H9 (cell line): ENCODE data around the gene TARBP1. TPM values are rescaled to one million over a fixed set of nuclear protein-coding genes. Genes with fewer than 3 reads are reported as not detected.

Experiments used
- DNase-seq: peaks from one replicate; pipeline ENCODE4 v3.0.0-alpha.2; 2017
- H2AFZ ChIP-seq: one replicate; pipeline ENCODE4 v1.6.1; 2013; ENCODE audit warnings: mild to moderate bottlenecking, low read length, control low read depth, moderate library complexity
- H2AK5ac ChIP-seq: 2 replicates; pipeline ENCODE4 v1.6.1; 2013; ENCODE audit warnings: low read length, control low read depth, mixed read lengths; ENCODE audit not compliant: insufficient read length
- H2BK120ac ChIP-seq: one replicate; pipeline ENCODE4 v1.6.1; 2013; ENCODE audit warnings: low read depth, mild to moderate bottlenecking, low read length, control low read depth, inconsistent platforms; ENCODE audit not compliant: poor library complexity, severe bottlenecking
- H2BK12ac ChIP-seq: 2 replicates; pipeline ENCODE4 v1.6.1; 2013; ENCODE audit warnings: low read length, control low read depth, mixed read lengths, low read depth; ENCODE audit not compliant: insufficient read length
- H2BK15ac ChIP-seq: 2 replicates; pipeline ENCODE4 v1.6.1; 2013; ENCODE audit warnings: low read depth, low read length, control low read depth
- H2BK20ac ChIP-seq: one replicate; pipeline ENCODE4 v1.6.1; 2013; ENCODE audit warnings: low read depth, mild to moderate bottlenecking, low read length, control low read depth, inconsistent platforms; ENCODE audit not compliant: poor library complexity, severe bottlenecking
- H2BK5ac ChIP-seq: 2 replicates; pipeline ENCODE4 v1.6.1; 2013; ENCODE audit warnings: low read length, control low read depth, mixed read lengths; ENCODE audit not compliant: insufficient read length
- H3K14ac ChIP-seq: 2 replicates; pipeline ENCODE4 v1.6.1; 2013; ENCODE audit warnings: low read length, control low read depth; ENCODE audit not compliant: insufficient read depth
- H3K18ac ChIP-seq: 2 replicates; pipeline ENCODE4 v1.6.1; 2013; ENCODE audit warnings: low read depth, mild to moderate bottlenecking, mixed read lengths, low read length, control low read depth; ENCODE audit not compliant: insufficient read length
- H3K23ac ChIP-seq: 2 replicates; pipeline ENCODE4 v1.6.1; 2013; ENCODE audit warnings: low read length, control low read depth, mixed read lengths, low read depth; ENCODE audit not compliant: insufficient read length
- H3K23me2 ChIP-seq: 2 replicates; pipeline ENCODE4 v1.6.1; 2013; ENCODE audit warnings: low read depth, mild to moderate bottlenecking, mixed read lengths, low read length, control low read depth; ENCODE audit not compliant: insufficient read length, poor library complexity, severe bottlenecking
- H3K27ac ChIP-seq: 2 replicates; pipeline ENCODE4 v1.5.1; 2013; ENCODE audit warnings: low read length, control low read depth, mixed read lengths, low read depth; ENCODE audit not compliant: insufficient read length
- H3K27me3 ChIP-seq: 2 replicates; pipeline ENCODE4 v1.6.1; 2013; ENCODE audit warnings: low read length, control low read depth, inconsistent platforms; ENCODE audit not compliant: insufficient read depth
- H3K4ac ChIP-seq: 2 replicates; pipeline ENCODE4 v1.6.1; 2013; ENCODE audit warnings: low read depth, mild to moderate bottlenecking, control low read depth, inconsistent platforms, low read length, moderate library complexity
- H3K4me1 ChIP-seq: 2 replicates; pipeline ENCODE4 v1.6.1; 2013; ENCODE audit warnings: low read length, control low read depth, inconsistent platforms; ENCODE audit not compliant: insufficient read depth
- H3K4me2 ChIP-seq: 2 replicates; pipeline ENCODE4 v1.6.1; 2013; ENCODE audit warnings: low read length, control low read depth, mixed read lengths; ENCODE audit not compliant: insufficient read length, insufficient read depth
- H3K56ac ChIP-seq: 2 replicates; pipeline ENCODE4 v1.6.1; 2013; ENCODE audit warnings: low read depth, mild to moderate bottlenecking, mixed read lengths, low read length, control low read depth; ENCODE audit not compliant: insufficient read length
- H3K79me1 ChIP-seq: 2 replicates; pipeline ENCODE4 v1.6.1; 2013; ENCODE audit warnings: low read depth, mild to moderate bottlenecking, moderate library complexity, low read length, control low read depth, inconsistent platforms; ENCODE audit not compliant: insufficient read depth, poor library complexity, severe bottlenecking
- H3K79me2 ChIP-seq: 2 replicates; pipeline ENCODE4 v1.6.1; 2013; ENCODE audit warnings: low read length, control low read depth, inconsistent platforms; ENCODE audit not compliant: insufficient read depth
- H3K9ac ChIP-seq: 2 replicates; pipeline ENCODE4 v1.6.1; 2013; ENCODE audit warnings: low read length, control low read depth, mixed read lengths; ENCODE audit not compliant: insufficient read length; ENCODE audit errors: extremely low read depth
- H3K9me3 ChIP-seq: one replicate; pipeline ENCODE4 v1.6.1; 2013; ENCODE audit warnings: low read depth, low read length, inconsistent platforms; ENCODE audit not compliant: control insufficient read depth
- H3T11ph ChIP-seq: one replicate; pipeline ENCODE4 v1.6.1; 2013; ENCODE audit warnings: mild to moderate bottlenecking, low read length, control low read depth, inconsistent platforms
- H4K20me1 ChIP-seq: one replicate; pipeline ENCODE4 v1.6.1; 2013; ENCODE audit not compliant: control insufficient read depth, insufficient read length, insufficient read depth
- H4K5ac ChIP-seq: 2 replicates; pipeline ENCODE4 v1.6.1; 2013; ENCODE audit warnings: low read depth, mild to moderate bottlenecking, mixed read lengths, low read length, control low read depth; ENCODE audit not compliant: insufficient read length
- H4K8ac ChIP-seq: replicated peaks from 2 replicates; pipeline ENCODE4 v1.6.1; 2013; ENCODE audit warnings: low read length, control low read depth, mixed read lengths, low read depth; ENCODE audit not compliant: insufficient read length
- H4K91ac ChIP-seq: 2 replicates; pipeline ENCODE4 v1.6.1; 2013; ENCODE audit warnings: low read depth, mild to moderate bottlenecking, moderate library complexity, mixed read lengths, low read length, control low read depth; ENCODE audit not compliant: insufficient read length
- H3K27ac Mint-ChIP-seq, 3 experiments: 2 replicates in 2 of 3; 3 replicates in 1 of 3; pipeline ENCODE4 v1.8.0; 2020 to 2021; ENCODE audit warnings: mixed read lengths in 3 of 3, mild to moderate bottlenecking in 1 of 3, moderate library complexity in 1 of 3
- H3K27me3 Mint-ChIP-seq: 2 replicates; pipeline ENCODE4 v1.8.0; 2021; ENCODE audit warnings: low read depth, mild to moderate bottlenecking, moderate library complexity, mixed read lengths
- H3K36me3 Mint-ChIP-seq, 3 experiments: 2 replicates in 2 of 3; 3 replicates in 1 of 3; pipeline ENCODE4 v1.8.0; 2020 to 2021; ENCODE audit warnings: low read depth in 3 of 3, mixed read lengths in 3 of 3; ENCODE audit not compliant: insufficient read depth in 1 of 3
- H3K4me1 Mint-ChIP-seq, 2 experiments: 2 replicates each; pipeline ENCODE4 v1.8.0; 2020; ENCODE audit warnings: mixed read lengths in 2 of 2
- H3K4me3 Mint-ChIP-seq, 2 experiments: 2 replicates in 1 of 2; 3 replicates in 1 of 2; pipeline ENCODE4 v1.8.0; 2020 to 2021; ENCODE audit warnings: mild to moderate bottlenecking in 2 of 2, mixed read lengths in 2 of 2, moderate library complexity in 1 of 2
- H3K9me3 Mint-ChIP-seq, 2 experiments: 2 replicates in 1 of 2; 3 replicates in 1 of 2; pipeline ENCODE4 v1.8.0; 2020; ENCODE audit warnings: mild to moderate bottlenecking in 2 of 2, mixed read lengths in 2 of 2, moderate library complexity in 1 of 2
- WGBS: extraction: QIAGEN DNeasy Blood & Tissue Kit; methylation state at CpG from one replicate; pipeline ENCODE4 v1.1.7; 2013; ENCODE audit warnings: missing lambda C conversion rate, low lambda C conversion rate, mixed read lengths; ENCODE audit not compliant: insufficient read length; ENCODE audit errors: extremely low coverage; 5-methylcytosine and 5-hydroxymethylcytosine counted together
- total RNA-seq: library from RNA; stranded (reverse); gene quantifications from 2 replicates; pipeline ENCODE4 v1.2.1, GENCODE V29; 2021
- TF ChIP-seq, protein P1 (sequence below): fragments of 200-600 bp; sonication (generic); conservative IDR thresholded peaks from 3 replicates; pipeline ENCODE4 v1.8.0; 2021; ENCODE audit warnings: antibody characterized with exemption, mild to moderate bottlenecking

Gene TARBP1
- total RNA-seq, 1 experiment from 2014 or later = 20.2 TPM

DNA sequence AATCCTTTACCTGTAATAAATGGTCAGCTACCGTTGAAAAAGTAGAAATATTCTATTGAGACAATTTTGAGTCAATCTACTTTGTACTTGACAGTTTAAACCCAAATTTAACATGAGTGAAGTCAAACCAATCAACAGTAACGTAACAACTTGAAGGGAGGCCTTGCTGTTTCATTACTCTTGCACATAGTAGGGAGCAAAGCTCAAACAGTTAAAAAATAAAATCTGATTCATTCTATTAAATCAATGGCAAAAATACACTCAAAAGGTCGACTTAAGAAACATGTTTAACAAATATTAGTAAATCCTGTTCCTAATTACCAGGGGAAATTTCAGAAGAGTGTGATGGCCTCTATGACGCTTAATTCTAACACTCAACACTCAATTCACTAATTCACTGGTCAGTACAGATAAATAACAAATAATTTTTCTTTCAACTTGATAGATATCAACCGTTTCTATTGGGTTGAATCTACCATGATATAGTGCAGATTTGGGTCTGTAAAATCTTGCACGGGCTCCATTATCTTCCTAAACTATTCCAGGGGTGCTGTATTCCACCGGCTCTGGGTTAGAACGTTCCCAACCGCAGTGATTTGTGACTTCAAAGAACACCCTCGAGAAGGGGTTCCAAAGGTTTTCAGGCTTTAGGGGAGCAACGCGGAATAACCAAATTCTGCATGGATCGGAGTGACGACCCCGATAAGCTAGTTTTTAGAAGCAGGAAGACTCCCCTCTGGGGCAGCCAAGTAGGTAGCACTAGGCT is 1.4 kb downstream of the TARBP1 start:
- WGBS = no CpG with 5 or more reads among the region's 15 CpGs

More for the DNA sequence above, 1.4 kb downstream of the TARBP1 start:
- Histone ChIP-seq H3K4me1 (peaks cover 10% of the 10 kb centered on the region; the same call in 1 of the 2 replicates), H2BK12ac (no peak overlapping the region), H3K4me2 (peak overlapping the region; percentile 75), H3K9ac (no peak overlapping the region), H3K4ac (no peak overlapping the region), H2AK5ac (no peak overlapping the region), H4K8ac (no peak overlapping the region), H3K56ac (no peak overlapping the region), H4K20me1 (peaks cover 2% of the 10 kb centered on the region), H2BK15ac (no peak overlapping the region), H4K5ac (no peak overlapping the region), H3K23me2 (peaks cover 5% of the 10 kb centered on the region), H3K79me1 (peaks cover 3% of the 10 kb centered on the region), H3K27ac (no peak overlapping the region), H3T11ph (no peak overlapping the region), H3K23ac (no peak overlapping the region), H3K9me3 (no peaks in the 10 kb centered on the region), H3K27me3 (peaks cover 4% of the 10 kb centered on the region; the same call in 1 of the 2 replicates), H2BK20ac (no peak overlapping the region), H2BK5ac (no peak overlapping the region), H3K14ac (peak overlapping the region; percentile 70; the same call in 1 of the 2 replicates), H3K79me2 (no peaks in the 10 kb centered on the region), H2AFZ (no peak overlapping the region), H4K91ac (no peak overlapping the region), H3K18ac (no peak overlapping the region), H2BK120ac (no peak overlapping the region)
- Mint-ChIP-seq H3K27me3 (peaks cover 31% of the 10 kb centered on the region), H3K9me3 (no peaks in the 10 kb centered on the region), H3K4me1 (peaks cover 28 to 37% of the 10 kb centered on the region in 2 experiments), H3K4me3 (peak overlapping the region; percentile 76 to 85), H3K36me3 (no peaks in the 10 kb centered on the region; a peak in 1 of 7 replicates), H3K27ac (peak overlapping the region in 1 of 3 experiments; percentile 45; a peak in 1 of 7 replicates)
- no peak for DNase-seq
- TF ChIP-seq, protein P1, sequence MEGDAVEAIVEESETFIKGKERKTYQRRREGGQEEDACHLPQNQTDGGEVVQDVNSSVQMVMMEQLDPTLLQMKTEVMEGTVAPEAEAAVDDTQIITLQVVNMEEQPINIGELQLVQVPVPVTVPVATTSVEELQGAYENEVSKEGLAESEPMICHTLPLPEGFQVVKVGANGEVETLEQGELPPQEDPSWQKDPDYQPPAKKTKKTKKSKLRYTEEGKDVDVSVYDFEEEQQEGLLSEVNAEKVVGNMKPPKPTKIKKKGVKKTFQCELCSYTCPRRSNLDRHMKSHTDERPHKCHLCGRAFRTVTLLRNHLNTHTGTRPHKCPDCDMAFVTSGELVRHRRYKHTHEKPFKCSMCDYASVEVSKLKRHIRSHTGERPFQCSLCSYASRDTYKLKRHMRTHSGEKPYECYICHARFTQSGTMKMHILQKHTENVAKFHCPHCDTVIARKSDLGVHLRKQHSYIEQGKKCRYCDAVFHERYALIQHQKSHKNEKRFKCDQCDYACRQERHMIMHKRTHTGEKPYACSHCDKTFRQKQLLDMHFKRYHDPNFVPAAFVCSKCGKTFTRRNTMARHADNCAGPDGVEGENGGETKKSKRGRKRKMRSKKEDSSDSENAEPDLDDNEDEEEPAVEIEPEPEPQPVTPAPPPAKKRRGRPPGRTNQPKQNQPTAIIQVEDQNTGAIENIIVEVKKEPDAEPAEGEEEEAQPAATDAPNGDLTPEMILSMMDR = no peak
